SK-N-SH (cell line): Measurements from ENCODE around the gene UBFD1. TPM values are rescaled to one million over a fixed set of nuclear protein-coding genes. Genes with fewer than 3 reads are reported as not detected.

Experiments used
- CTCF ChIA-PET: fragments of 300-600, 350-600 bp; formaldehyde crosslinking; extraction: SDS; loops from one replicate; lab custom pipeline; 2021; lab: Yijun Ruan, JAX
- POLR2A ChIA-PET: fragments of 350-600 bp; sonication (Branson Sonifier 250); formaldehyde crosslinking; extraction: SDS; loops from one replicate; lab custom pipeline; 2020; ENCODE audit warnings: antibody characterized with exemption, inconsistent platforms; lab: Yijun Ruan, JAX
- DNase-seq: peaks from one replicate; pipeline ENCODE4 v3.0.0; 2012
- H2AFZ ChIP-seq: fragments of 200-600 bp; sonication (generic); 2 replicates; pipeline ENCODE4 v1.8.1; 2016; ENCODE audit warnings: antibody characterized with exemption, mild to moderate bottlenecking, low read depth
- H3F3A ChIP-seq: fragments of 200-600 bp; sonication (generic); replicated peaks from 2 replicates; pipeline ENCODE3; 2016; ENCODE audit warnings: antibody characterized with exemption, mild to moderate bottlenecking; ENCODE audit not compliant: insufficient read depth
- H3K27ac ChIP-seq, 2 experiments: fragments of 200-500 bp in 1 of 2; fragments of 200-600 bp in 1 of 2; sonication (Bioruptor generic) in 1 of 2; sonication (generic), shearing (Covaris generic) in 1 of 2; 2 replicates each; pipeline versions ENCODE4 v1.5.1 to v1.6.1; 2014 to 2016; ENCODE audit warnings: low read depth in 2 of 2, inconsistent platforms in 1 of 2, low read length in 1 of 2, mild to moderate bottlenecking in 1 of 2, mixed read lengths in 1 of 2
- H3K27me3 ChIP-seq: fragments of 200-600 bp; sonication (generic), shearing (Covaris generic); 2 replicates; pipeline ENCODE4 v1.6.1; 2016; ENCODE audit warnings: mixed run types; ENCODE audit not compliant: insufficient read depth
- H3K36me3 ChIP-seq, 2 experiments: fragments of 200-500 bp in 1 of 2; fragments of 200-600 bp in 1 of 2; sonication (Bioruptor generic) in 1 of 2; sonication (generic) in 1 of 2; replicated peaks in 1 of 2; 2 replicates each; pipeline versions ENCODE3 to v1.5.1; 2014 to 2016; ENCODE audit warnings: low read length in 1 of 2, mild to moderate bottlenecking in 1 of 2; ENCODE audit not compliant: insufficient read depth in 2 of 2, control insufficient read depth in 1 of 2
- H3K4me1 ChIP-seq, 2 experiments: fragments of 200-500 bp in 1 of 2; fragments of 200-600 bp in 1 of 2; sonication (Bioruptor generic) in 1 of 2; sonication (generic), shearing (Covaris generic) in 1 of 2; 2 replicates each; pipeline versions ENCODE4 v1.5.1 to v1.6.1; 2014 to 2016; ENCODE audit warnings: low read depth in 1 of 2, low read length in 1 of 2, mixed run types in 1 of 2; ENCODE audit not compliant: insufficient read depth in 2 of 2, control insufficient read depth in 1 of 2
- H3K4me2 ChIP-seq: fragments of 200-600 bp; sonication (generic), shearing (Covaris generic); 2 replicates; pipeline ENCODE4 v1.6.1; 2017; ENCODE audit warnings: mixed run types
- H3K4me3 ChIP-seq, 2 experiments: fragments of 200-500 bp in 1 of 2; fragments of 200-600 bp in 1 of 2; sonication (Bioruptor generic) in 1 of 2; sonication (generic), shearing (Covaris generic) in 1 of 2; 2 replicates each; pipeline versions ENCODE4 v1.5.1 to v1.8.1; 2014 to 2016; ENCODE audit warnings: low read depth in 2 of 2, inconsistent platforms in 1 of 2, low read length in 1 of 2, mild to moderate bottlenecking in 1 of 2, mixed read lengths in 1 of 2, moderate library complexity in 1 of 2
- H3K79me2 ChIP-seq: fragments of 200-600 bp; sonication (generic); 2 replicates; pipeline ENCODE4 v1.8.1; 2017; ENCODE audit warnings: mild to moderate bottlenecking; ENCODE audit not compliant: insufficient read depth
- H3K9ac ChIP-seq: fragments of 200-600 bp; sonication (generic); 2 replicates; pipeline ENCODE4 v1.6.1; 2017; ENCODE audit warnings: mixed run types
- H3K9me2 ChIP-seq: fragments of 200-600 bp; sonication (generic); 2 replicates; pipeline ENCODE4 v1.6.1; 2017; ENCODE audit warnings: mixed run types
- H3K9me3 ChIP-seq: fragments of 200-600 bp; sonication (generic); 2 replicates; pipeline ENCODE4 v1.6.1; 2017; ENCODE audit warnings: mixed run types, mild to moderate bottlenecking, moderate library complexity
- H4K20me1 ChIP-seq: fragments of 200-600 bp; sonication (generic); 2 replicates; pipeline ENCODE4 v1.6.1; 2017; ENCODE audit warnings: mild to moderate bottlenecking, mixed run types; ENCODE audit not compliant: insufficient read depth
- EP300 ChIP-seq, 2 experiments: IDR thresholded peaks; 2 replicates each; pipeline versions ENCODE4 v1.4.0 to v1.6.1; 2012; ENCODE audit warnings: borderline replicate concordance in 1 of 2, low read depth in 1 of 2, low read length in 1 of 2
- EZH2phosphoT487 ChIP-seq: fragments of 200-600 bp; sonication (generic); IDR thresholded peaks from 2 replicates; pipeline ENCODE4 v1.6.1; 2017; ENCODE audit warnings: low read depth, mixed run types, mild to moderate bottlenecking, antibody characterized with exemption, moderate library complexity, borderline replicate concordance
- FOSL2 ChIP-seq: IDR thresholded peaks from 2 replicates; pipeline ENCODE4 v1.4.0; 2012; ENCODE audit warnings: low read depth, mild to moderate bottlenecking, moderate library complexity, borderline replicate concordance
- FOXJ3 ChIP-seq: sonication (generic); formaldehyde crosslinking; IDR thresholded peaks from 2 replicates; pipeline ENCODE4 v1.5.1; 2020; ENCODE audit warnings: mild to moderate bottlenecking, missing genetic modification reagents
- NFIC ChIP-seq: IDR thresholded peaks from 2 replicates; pipeline ENCODE4 v1.4.0; 2012; ENCODE audit warnings: borderline replicate concordance
- RCOR1 ChIP-seq: fragments of 150-350 bp; IDR thresholded peaks from 2 replicates; pipeline ENCODE4 v1.6.1; 2017; ENCODE audit warnings: antibody characterized with exemption, low read length
- RFX5 ChIP-seq: IDR thresholded peaks from 2 replicates; pipeline ENCODE4 v1.6.1; 2012; ENCODE audit warnings: mild to moderate bottlenecking, improper control_type of control experiment, low read length
- SIN3A ChIP-seq: IDR thresholded peaks from 2 replicates; pipeline ENCODE4 v1.6.1; 2012; ENCODE audit warnings: low read depth, mild to moderate bottlenecking, low read length, moderate library complexity, borderline replicate concordance
- SMC3 ChIP-seq: IDR thresholded peaks from 2 replicates; pipeline ENCODE4 v1.6.1; 2012; ENCODE audit warnings: low read depth, low read length, improper control_type of control experiment
- TAF1 ChIP-seq: IDR thresholded peaks from 2 replicates; pipeline ENCODE4 v1.6.1; 2012; ENCODE audit warnings: low read depth, mild to moderate bottlenecking, low read length, moderate library complexity, borderline replicate concordance
- TEAD4 ChIP-seq: IDR thresholded peaks from 2 replicates; pipeline ENCODE4 v1.4.0; 2012; ENCODE audit warnings: mild to moderate bottlenecking, borderline replicate concordance; ENCODE audit not compliant: insufficient read depth
- USF2 ChIP-seq: fragments of 150-350 bp; IDR thresholded peaks from 2 replicates; pipeline ENCODE4 v1.6.1; 2017; ENCODE audit warnings: antibody characterized with exemption, low read length, low read depth, borderline replicate concordance
- YY1 ChIP-seq: IDR thresholded peaks from 2 replicates; pipeline ENCODE4 v1.4.0; 2012; ENCODE audit warnings: low read depth, mild to moderate bottlenecking
- WGBS: methylation state at CpG from one replicate; pipeline ENCODE4 v1.1.6; 2017; ENCODE audit warnings: low lambda C conversion rate; 5-methylcytosine and 5-hydroxymethylcytosine counted together
- polyA plus RNA-seq, 3 experiments: library from polyadenylated mRNA; depleted of rRNA; stranded (reverse); fragments of >200 nt; gene quantifications; 2 replicates each; pipeline ENCODE4 v1.2.3, GENCODE V29; 2012

Gene UBFD1
- polyA plus RNA-seq, 1 of the 3 experiments (the other 2 are of a cell fraction) = 66.1 TPM

- DNase-seq = no peak
- Histone ChIP-seq H3K27me3 (no peaks in the 10 kb centered on the region), H2AFZ (no peak overlapping the region), H3K9me3 (no peaks in the 10 kb centered on the region), H3K4me1 (peaks cover 0 to 16% of the 10 kb centered on the region in 2 experiments; a peak in 1 of 4 replicates), H3K9me2 (no peaks in the 10 kb centered on the region), H3K9ac (no peak overlapping the region), H3F3A (peaks cover 15% of the 10 kb centered on the region), H3K27ac (no peak overlapping the region), H4K20me1 (no peaks in the 10 kb centered on the region), H3K4me3 (no peak overlapping the region), H3K36me3 (peaks cover 25 to 49% of the 10 kb centered on the region in 2 experiments), H3K79me2 (no peaks in the 10 kb centered on the region), H3K4me2 (no peak overlapping the region)
- TF ChIP-seq FOXJ3 (CRISPR knock-in tag) = no peak
- TF ChIP-seq FOSL2 = no peak
- TF ChIP-seq EP300 (IDR thresholded peaks at IDR 0.05; ENCODE audit: borderline replicate concordance in 1 of 2, low read depth in 1 of 2, low read length in 1 of 2) = no peak
- no peak for TF ChIP-seq YY1
- no peak for TF ChIP-seq EZH2phosphoT487
- no peak for TF ChIP-seq TEAD4
- no peak for TF ChIP-seq NFIC
- no peak for TF ChIP-seq SMC3
- no peak for TF ChIP-seq USF2
- no peak for TF ChIP-seq TAF1
- no peak for TF ChIP-seq SIN3A
- TF ChIP-seq RFX5 = no peak
- CTCF ChIA-PET = no interaction called here
- POLR2A ChIA-PET = no interaction called here
- WGBS = 72% methylated on average over 3 of the region's 3 CpGs
Measured at GRCh38 chr16:23537390-23537789, 20.1 kb upstream of the UBFD1 start.

DNA sequence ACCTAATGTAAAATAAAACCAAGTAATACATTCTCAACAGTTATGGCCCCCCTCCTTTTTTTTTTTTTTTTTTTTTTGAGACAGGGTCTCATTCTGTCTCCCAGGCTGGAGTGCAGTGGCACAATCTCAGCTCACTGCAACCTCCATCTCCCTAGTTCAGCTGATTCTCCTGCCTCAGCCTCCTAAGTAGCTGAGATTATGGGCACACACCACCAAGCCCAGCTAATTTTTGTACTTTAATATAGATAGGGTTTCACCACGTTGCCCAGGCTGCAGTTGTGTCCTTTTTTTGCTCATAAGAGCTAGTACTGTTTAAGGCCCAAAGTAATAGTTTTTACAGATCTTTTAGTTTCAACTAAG is 18.6 kb upstream of the UBFD1 start:
- Histone ChIP-seq H3K27ac (peak overlapping the region in 1 of 2 experiments; percentile 75; a peak in 2 of 4 replicates), H3F3A (peaks cover 15% of the 10 kb centered on the region), H4K20me1 (no peaks in the 10 kb centered on the region), H3K36me3 (peaks cover 19 to 44% of the 10 kb centered on the region in 2 experiments), H3K9ac (peak overlapping the region; percentile 14; the same call in 1 of the 2 replicates), H3K79me2 (peaks cover 5% of the 10 kb centered on the region; the same call in 1 of the 2 replicates), H3K4me3 (no peak overlapping the region), H3K4me1 (peaks cover 0 to 16% of the 10 kb centered on the region in 2 experiments; a peak in 1 of 4 replicates), H3K4me2 (no peak overlapping the region), H3K9me3 (no peaks in the 10 kb centered on the region), H2AFZ (no peak overlapping the region), H3K9me2 (no peaks in the 10 kb centered on the region), H3K27me3 (no peaks in the 10 kb centered on the region)
- DNase-seq = no peak
- CTCF ChIA-PET = interaction anchor here (1.5 kb wide), 1 partner anchor 19 kb away, joined by 4 read pairs; the partner anchor contains the start of gene UBFD1
- TF ChIP-seq FOSL2 = no peak
- TF ChIP-seq RCOR1 = no peak
- POLR2A ChIA-PET = interaction anchor here (1.1 kb wide), 1 partner anchor 19 kb away, joined by 7 read pairs; no protein-coding TSS in a partner anchor
- WGBS = 55% methylated on average over 1 of the region's 1 CpG
